Kidney epithelial cell (primary cell): ENCODE data around the gene UBE2E3. TPM values are rescaled to one million over a fixed set of nuclear protein-coding genes. Genes with fewer than 3 reads are reported as not detected.
A peak's percentile ranks its signal among the peaks of the same experiment; 100 is the strongest.

Experiments
- DNase-seq: peaks from one replicate; pipeline ENCODE4 v3.0.0-alpha.2; 2010; ENCODE audit warnings: low read depth
- H3K27me3 ChIP-seq: 2 replicates; pipeline ENCODE4 v1.6.0; 2011; ENCODE audit warnings: low read length; ENCODE audit not compliant: control insufficient read depth, insufficient read depth
- H3K36me3 ChIP-seq: 2 replicates; pipeline ENCODE4 v1.5.1; 2011; ENCODE audit warnings: low read length; ENCODE audit not compliant: control insufficient read depth, insufficient read depth
- H3K4me3 ChIP-seq: 2 replicates; pipeline ENCODE4 v1.5.1; 2011; ENCODE audit warnings: low read depth, mild to moderate bottlenecking, control low read depth, low read length
- total RNA-seq: library from RNA; depleted of rRNA; stranded (reverse); fragments of >200 nt; gene quantifications from 2 replicates; pipeline ENCODE4 v1.2.3, GENCODE V29; 2015
- TF ChIP-seq, protein P1 (sequence below): IDR thresholded peaks from 2 replicates; pipeline ENCODE4 v1.5.1; 2011; ENCODE audit warnings: mild to moderate bottlenecking, moderate library complexity, low read length, control low read depth, inconsistent platforms; ENCODE audit not compliant: insufficient read depth, poor library complexity, severe bottlenecking

Gene UBE2E3
- total RNA-seq, 1 donor from 2014 or later: 84.7 TPM

DNA sequence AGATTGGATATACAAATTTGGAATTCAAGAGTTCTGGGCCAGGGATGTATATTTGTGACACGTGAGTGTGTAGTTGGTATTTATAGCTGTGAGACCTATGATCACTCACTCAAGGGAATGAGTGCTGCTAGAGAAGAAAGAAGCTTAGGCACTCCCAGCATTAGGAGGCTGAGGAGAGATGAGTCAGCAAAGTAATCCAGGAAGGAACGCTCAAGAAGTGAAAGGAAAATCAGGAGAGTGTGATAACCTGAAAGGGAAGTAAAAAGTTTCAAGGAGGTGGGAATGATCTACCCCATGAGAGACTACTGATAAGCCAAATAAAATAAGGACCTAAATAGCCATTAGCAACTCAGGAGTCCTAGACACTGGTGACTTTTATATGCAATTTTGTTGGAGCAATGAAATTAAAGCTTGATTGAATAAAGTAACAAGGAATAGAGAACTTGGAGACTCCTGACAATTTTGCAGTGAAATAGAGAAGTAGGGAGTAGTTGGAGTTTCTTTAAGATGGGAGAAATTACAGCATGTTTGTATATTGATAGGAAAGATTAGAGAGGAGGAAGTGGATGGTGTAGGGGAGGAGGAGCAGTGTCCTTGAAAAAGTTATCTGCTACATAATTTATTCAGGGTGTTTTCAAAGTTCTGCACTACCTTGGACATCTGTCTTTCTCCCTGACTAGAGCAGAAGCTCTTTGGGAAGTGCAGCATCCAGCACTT, 89.9 kb downstream of the UBE2E3 start:
- peak; percentile 26 for DNase-seq
- TF ChIP-seq, protein P1, sequence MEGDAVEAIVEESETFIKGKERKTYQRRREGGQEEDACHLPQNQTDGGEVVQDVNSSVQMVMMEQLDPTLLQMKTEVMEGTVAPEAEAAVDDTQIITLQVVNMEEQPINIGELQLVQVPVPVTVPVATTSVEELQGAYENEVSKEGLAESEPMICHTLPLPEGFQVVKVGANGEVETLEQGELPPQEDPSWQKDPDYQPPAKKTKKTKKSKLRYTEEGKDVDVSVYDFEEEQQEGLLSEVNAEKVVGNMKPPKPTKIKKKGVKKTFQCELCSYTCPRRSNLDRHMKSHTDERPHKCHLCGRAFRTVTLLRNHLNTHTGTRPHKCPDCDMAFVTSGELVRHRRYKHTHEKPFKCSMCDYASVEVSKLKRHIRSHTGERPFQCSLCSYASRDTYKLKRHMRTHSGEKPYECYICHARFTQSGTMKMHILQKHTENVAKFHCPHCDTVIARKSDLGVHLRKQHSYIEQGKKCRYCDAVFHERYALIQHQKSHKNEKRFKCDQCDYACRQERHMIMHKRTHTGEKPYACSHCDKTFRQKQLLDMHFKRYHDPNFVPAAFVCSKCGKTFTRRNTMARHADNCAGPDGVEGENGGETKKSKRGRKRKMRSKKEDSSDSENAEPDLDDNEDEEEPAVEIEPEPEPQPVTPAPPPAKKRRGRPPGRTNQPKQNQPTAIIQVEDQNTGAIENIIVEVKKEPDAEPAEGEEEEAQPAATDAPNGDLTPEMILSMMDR: no peak
- Histone ChIP-seq H3K27me3 (no peaks in the 10 kb centered on the region), H3K36me3 (no peaks in the 10 kb centered on the region), H3K4me3 (no peak overlapping the region)

DNA sequence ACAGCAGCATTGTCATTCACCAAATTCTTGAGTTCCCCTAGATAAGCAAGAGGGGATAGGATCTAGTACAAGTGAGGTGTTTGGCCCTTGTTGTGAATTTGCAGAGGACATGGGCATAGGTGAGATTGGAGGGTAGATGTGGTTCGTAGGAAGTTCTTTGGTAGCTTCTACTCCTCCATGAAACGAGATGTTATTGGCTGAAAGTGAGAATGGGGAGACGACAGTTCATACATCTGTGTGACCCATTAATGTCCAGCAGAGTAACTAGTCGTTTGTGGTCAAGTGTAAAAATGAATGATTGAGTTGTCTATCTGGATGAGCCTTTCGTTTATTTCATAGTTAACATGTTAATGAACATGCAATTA, 90.4 kb downstream of the UBE2E3 start:
- TF ChIP-seq, protein P1: no peak
- no peak for DNase-seq
- H3K36me3 ChIP-seq: no peaks in the 10 kb centered on the region
- no peaks in the 10 kb centered on the region for H3K27me3 ChIP-seq
- H3K4me3 ChIP-seq: no peak overlapping the region

DNA sequence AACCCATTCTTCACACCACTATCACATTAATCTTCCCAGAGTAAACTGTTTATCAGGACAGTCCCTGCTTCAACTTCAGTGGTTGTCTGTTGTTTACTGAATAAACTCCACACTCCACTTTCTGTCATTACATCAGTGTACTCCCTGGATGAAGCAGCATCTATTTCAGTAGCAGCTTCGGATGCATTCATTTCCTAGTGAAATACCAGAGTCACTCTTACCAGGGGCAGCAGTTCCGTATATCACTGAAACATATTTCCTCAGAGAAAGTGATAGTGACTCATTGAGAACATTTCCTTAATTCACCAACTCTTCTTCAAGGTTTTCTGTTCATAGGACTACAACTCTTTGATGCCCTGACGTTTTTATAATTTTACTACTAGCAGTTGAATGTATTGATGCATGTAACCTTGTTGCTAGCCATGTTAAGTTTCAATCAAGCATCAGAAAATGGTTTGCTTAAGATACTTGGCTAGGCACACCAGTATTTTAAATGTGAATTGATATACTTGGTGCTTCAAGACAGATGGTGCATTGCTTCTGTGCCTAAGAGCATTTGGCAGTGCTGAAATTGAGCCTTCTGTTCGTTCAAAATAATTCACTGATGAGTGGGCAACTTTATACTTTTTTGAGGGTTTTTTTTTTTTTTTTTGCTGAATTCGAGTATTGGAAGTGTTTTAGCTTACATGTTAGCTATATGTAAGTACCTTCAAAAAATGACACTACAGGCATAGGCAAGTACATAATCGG, 92.3 kb downstream of the UBE2E3 start:
- Histone ChIP-seq H3K4me3 (no peak overlapping the region), H3K27me3 (no peaks in the 10 kb centered on the region), H3K36me3 (no peaks in the 10 kb centered on the region)
- no peak for DNase-seq
- TF ChIP-seq, protein P1: no peak

DNA sequence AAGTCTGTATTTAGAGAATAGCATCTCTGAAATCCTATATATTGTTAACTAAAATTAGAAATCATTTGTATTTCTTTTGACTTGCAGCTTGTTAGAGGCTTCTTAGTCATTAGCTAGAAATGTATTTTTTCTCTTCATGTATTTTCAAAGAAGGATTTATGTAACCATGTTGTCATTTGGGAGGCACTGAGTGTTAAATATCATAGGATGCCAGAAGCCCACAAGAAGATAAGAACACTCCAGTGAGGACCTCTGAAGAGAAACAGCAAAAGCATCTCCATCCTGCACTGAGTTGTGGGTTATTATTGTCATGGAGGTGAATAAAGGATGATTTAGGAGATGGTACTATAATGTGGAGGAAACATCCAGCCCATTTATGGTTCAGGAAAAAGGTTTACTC, 93.5 kb downstream of the UBE2E3 start:
- no peak overlapping the region for H3K4me3 ChIP-seq
- TF ChIP-seq, protein P1: no peak
- no peak for DNase-seq
- no peaks in the 10 kb centered on the region for H3K36me3 ChIP-seq
- H3K27me3 ChIP-seq: no peaks in the 10 kb centered on the region

DNA sequence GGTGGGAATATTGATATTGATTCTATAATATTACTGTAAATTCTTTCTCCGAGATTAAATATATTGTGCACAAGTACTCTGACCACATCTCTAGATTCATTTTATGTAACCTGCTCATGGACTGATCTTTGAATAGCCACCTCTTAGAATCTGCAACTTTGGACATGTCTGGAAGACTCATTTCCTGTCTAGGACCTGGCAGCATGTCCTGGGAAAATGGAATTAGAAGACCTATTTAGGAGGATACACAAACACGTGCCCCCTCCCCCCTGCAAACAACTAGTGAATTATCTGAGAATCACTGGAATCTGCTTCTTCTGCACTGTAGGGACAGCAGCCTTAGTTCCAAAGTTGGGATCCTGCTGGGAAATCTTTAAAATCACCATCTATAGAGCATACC, 94.1 kb downstream of the UBE2E3 start:
- TF ChIP-seq, protein P1: no peak
- H3K4me3 ChIP-seq: no peak overlapping the region
- H3K36me3 ChIP-seq: no peaks in the 10 kb centered on the region
- H3K27me3 ChIP-seq: no peaks in the 10 kb centered on the region
- no peak for DNase-seq
